8988T (cell line): Measurements from ENCODE around the gene LIN37.
"Not testable (repeated sequence)": the region's sequence is repeated elsewhere in the genome, so short reads cannot be mapped to it uniquely, and the experiment has no call there.

Experiments used
- DNase-seq: peaks from one replicate; pipeline ENCODE4 v3.0.0; 2011

Gene LIN37

DNA sequence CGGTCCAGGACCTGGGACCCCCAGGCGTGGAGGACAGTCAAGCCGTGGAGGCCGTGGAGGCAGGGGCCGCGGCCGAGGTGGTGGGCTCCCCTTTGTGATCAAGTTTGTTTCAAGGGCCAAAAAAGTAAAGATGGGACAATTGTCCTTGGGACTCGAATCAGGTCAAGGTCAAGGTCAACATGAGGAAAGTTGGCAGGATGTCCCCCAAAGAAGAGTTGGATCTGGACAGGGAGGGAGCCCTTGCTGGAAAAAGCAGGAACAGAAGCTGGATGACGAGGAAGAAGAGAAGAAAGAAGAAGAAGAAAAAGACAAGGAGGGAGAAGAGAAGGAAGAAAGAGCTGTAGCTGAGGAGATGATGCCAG, 28.2 kb upstream of the LIN37 start:
- no peak for DNase-seq

DNA sequence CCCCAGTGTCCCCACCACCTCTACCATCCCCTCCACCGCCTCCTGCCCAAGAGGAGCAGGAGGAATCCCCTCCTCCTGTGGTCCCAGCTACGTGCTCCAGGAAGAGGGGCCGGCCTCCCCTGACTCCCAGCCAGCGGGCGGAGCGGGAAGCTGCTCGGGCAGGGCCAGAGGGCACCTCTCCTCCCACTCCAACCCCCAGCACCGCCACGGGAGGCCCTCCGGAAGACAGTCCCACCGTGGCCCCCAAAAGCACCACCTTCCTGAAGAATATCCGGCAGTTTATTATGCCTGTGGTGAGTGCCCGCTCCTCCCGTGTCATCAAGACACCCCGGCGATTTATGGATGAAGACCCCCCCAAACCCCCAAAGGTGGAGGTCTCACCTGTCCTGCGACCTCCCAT, 27.7 kb upstream of the LIN37 start:
- no peak for DNase-seq

DNA sequence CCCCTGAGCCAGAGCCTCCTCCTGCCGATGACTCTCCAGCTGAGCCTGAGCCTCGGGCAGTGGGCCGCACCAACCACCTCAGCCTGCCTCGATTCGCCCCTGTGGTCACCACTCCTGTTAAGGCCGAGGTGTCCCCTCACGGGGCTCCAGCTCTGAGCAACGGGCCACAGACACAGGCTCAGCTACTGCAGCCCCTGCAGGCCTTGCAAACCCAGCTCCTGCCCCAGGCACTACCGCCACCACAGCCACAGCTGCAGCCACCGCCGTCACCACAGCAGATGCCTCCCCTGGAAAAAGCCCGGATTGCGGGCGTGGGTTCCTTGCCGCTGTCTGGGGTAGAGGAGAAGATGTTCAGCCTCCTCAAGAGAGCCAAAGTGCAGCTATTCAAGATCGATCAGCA, 27.0 kb upstream of the LIN37 start:
- DNase-seq: no peak

DNA sequence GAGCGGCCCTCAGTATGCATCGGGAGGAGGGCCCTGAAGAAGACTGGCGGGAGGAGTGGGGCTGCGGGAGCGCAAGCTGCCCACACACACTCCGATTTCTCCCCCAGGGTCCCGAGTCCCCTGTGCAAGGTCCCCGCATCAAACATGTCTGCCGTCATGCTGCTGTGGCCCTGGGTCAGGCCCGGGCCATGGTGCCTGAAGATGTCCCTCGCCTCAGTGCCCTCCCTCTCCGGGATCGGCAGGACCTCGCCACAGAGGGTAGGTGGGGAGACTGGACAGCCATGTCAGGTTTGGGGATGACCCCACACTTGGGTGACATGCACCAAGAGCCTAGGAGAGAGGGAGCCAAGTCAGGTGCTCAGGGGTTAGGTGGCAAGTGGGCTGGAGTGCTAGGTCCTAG, 25.9 kb upstream of the LIN37 start:
- DNase-seq: no peak

DNA sequence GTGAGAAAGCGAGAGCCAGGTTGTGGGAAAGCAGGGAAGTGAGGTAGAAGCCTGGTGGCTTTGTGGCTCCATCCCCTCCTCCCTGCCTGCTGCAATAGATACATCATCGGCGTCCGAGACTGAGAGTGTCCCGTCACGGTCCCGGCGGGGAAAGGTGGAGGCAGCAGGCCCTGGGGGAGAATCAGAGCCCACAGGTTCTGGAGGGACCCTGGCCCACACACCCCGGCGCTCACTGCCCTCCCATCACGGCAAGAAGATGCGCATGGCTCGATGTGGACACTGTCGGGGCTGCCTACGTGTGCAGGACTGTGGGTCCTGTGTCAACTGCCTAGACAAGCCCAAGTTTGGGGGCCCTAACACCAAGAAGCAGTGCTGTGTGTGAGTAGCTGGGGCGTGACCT, 25.5 kb upstream of the LIN37 start:
- DNase-seq: no peak

DNA sequence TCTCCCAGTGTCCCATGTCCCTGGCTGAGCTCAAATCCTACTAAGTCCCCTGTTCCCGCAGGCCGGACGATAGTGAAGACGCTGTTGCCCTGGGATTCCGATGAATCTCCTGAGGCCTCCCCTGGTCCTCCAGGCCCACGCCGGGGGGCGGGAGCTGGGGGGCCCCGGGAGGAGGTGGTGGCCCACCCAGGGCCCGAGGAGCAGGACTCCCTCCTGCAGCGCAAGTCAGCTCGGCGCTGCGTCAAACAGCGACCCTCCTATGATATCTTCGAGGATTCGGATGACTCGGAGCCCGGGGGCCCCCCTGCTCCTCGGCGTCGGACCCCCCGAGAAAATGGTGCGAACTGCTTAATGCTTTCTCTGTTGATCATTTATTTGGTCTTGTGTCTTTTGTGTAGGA, 24.7 kb upstream of the LIN37 start:
- no peak for DNase-seq

DNA sequence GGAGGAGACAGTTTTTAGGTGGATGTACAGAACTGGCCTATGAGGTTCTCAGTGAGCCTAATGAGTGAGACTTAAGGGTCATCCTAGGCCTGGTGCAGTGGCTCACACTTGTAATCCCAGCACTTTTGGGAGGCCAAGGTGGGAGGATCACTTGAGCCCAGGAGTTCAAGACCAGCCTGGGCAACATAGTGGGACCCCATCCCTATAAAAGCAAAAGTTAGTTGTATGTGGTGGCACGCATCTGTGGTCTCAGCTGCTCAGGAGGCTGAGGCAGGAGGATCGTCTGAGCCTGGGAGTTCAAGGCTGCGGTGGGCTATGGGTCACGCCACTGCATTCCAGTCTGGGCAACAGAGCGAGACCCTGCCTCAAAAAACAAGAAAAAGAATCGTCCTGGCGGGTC, 24.2 kb upstream of the LIN37 start:
- not testable (repeated sequence) for DNase-seq

DNA sequence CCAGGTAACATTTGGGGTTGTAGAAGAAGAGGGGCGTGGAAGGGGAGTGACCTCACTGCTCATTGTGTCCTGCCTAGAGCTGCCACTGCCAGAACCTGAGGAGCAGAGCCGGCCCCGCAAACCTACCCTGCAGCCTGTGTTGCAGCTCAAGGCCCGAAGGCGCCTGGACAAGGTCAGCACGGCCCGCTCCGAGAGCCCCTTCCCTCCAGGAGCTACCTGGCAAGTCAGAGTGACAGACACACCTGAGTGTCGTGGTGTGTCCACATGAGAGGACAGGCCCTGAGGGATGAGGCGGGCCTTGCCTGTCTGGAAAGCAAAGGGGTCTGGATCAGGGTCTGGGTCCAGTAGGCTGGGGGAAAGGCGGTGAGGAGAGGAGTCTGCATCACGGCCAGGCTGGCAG, 23.8 kb upstream of the LIN37 start:
- no peak for DNase-seq

DNA sequence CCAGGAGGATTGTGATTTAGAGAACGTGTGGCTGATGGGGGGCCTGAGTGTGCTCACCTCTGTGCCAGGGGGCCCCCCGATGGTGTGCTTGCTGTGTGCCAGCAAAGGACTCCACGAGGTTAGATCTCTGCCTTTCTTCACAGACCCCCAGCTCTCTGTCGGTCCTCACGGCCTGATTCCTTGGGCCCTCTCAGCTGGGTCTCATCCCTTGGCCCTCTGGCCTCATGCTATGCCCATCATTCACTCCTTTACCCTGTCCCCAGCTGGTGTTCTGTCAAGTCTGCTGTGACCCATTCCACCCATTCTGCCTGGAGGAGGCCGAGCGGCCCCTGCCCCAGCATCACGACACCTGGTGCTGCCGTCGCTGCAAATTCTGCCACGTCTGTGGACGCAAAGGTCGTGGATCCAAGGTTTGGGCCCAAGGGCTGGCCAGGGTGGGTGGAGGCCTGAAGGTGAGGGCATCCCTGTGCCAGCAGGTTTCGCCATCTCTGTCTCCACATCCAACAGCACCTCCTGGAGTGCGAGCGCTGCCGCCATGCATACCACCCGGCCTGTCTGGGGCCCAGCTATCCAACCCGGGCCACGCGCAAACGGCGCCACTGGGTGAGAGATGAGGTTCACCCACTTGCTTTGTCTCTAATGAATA, 23.0 kb upstream of the LIN37 start:
- no peak for DNase-seq

DNA sequence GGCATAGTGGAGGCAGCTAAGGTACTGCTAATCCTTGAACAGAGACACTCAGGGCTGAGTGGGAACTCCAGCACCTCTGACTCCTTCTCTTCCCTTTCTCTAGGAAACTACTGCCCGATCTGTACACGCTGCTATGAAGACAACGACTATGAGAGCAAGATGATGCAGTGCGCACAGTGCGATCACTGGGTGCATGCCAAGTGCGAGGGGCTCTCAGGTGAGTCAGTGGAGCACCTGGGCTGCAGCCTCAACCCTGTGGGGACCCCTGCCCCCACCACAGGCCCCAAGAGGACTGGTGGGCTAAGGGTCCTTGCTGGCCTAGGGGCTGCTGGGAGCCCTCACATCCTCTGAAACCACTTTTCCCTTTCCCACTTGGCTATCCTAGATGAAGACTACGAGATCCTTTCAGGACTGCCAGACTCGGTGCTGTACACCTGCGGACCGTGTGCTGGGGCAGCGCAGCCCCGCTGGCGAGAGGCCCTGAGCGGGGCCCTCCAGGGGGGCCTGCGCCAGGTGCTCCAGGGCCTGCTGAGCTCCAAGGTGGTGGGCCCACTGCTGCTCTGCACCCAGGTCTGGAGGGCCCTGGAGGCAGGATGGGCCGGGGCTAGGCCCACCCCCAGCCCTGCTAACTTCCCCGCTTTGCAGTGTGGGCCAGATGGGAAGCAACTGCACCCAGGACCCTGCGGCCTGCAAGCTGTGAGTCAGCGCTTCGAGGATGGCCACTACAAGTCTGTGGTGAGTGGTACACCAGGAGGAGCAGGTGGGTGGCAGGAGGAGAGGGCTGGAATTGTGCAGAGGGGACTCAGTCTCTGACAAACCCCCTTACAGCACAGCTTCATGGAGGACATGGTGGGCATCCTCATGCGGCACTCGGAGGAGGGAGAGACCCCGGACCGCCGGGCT, 21.1 kb upstream of the LIN37 start:
- DNase-seq: no peak

DNA sequence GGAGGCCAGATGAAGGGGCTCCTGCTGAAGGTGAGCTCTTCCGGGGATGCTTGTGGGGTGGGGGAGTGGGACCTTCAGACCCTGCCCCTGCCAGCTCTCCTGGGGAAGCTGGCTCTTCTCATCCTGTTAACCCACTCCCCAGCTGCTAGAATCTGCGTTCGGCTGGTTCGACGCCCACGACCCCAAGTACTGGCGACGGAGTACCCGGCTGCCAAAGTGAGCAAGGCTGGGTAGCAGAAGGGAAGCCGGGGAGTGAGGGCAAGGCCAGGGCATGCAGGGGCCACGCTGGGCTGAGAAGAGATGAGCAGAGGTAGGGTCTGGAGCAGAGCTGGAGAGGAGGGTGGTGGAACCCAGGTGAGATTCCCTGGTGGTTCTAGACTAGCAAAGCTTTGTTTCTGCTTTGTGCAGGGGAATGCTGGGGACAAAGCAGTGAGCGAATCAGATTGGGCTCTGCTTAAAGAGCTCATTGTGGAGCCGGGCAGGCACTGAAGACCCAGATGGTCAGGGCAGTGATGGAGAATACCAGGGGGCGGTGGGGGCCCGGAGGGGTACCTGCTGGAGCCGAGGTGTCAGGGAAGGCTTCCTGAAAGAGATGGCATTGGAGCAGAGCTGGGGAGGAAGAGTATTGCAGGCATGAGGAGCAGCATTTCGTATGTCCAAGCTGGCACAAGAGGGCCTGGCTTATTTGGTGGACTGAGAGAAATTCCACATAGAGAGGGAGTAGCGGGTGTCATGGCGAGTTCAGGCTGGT, 20.2 kb upstream of the LIN37 start:
- DNase-seq: no peak

DNA sequence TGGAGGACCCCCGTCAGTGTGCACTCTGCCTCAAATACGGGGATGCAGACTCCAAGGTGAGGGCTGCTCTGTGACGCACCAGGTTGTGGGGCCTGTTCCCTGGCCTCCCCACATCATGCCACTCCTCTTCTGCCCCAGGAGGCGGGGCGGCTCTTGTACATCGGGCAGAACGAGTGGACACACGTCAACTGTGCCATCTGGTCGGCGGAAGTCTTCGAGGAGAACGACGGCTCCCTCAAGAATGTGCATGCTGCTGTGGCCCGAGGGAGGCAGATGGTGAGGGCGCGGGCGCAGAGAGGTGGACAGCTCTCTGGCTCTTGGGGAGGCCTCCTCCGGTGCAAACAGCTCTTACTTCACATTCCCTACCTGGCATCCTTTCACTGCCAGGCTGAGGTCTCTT, 19.4 kb upstream of the LIN37 start:
- no peak for DNase-seq

DNA sequence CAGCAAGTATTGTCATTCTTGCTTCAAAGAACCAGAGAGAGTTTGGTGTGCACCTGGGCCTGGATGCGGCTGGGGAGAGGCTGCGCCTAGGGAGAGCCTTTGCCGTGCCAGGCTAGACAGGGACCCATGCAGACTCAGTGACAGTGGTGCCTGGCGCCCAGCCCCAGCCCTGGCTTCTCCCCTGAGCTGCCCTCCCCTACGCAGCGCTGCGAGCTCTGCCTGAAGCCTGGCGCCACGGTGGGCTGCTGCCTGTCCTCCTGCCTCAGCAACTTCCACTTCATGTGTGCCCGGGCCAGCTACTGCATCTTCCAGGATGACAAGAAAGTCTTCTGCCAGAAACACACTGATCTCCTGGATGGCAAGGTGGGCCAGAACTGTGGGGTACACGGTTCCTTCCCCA, 18.6 kb upstream of the LIN37 start:
- DNase-seq: no peak

DNA sequence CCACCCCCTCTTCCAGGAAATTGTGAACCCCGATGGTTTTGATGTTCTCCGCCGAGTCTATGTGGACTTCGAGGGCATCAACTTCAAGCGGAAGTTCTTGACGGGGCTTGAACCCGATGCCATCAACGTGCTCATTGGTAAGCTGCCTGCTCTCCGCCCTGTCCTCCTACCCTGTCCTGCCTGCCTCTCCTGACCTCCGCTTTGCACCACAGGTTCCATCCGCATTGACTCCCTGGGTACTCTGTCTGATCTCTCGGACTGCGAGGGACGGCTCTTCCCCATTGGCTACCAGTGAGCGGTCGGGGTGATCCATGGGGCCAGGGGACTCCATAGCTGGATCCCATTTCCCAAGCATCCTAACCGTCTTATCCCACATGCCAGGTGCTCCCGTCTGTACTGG, 18.1 kb upstream of the LIN37 start:
- DNase-seq: no peak

DNA sequence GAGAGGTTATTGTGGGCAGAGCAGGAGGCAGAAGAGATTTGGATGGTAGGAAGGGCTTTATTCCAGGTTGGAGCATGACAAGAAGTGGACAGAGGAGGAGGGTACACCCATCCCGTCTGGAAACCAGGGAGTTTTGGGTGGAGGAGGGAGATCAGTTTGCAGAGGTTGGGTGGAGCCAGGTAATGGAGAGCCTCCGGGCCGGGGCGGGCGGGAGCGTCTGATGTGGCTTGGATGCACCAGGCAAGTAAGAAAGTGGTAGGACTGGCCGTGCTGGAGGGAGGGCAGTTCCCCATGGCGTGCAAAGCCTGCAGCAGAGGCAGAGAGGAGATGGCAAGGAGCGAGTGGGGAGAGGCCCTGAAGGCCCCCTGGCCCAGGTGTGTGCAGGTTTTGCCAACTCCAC, 17.0 kb upstream of the LIN37 start:
- no peak for DNase-seq

DNA sequence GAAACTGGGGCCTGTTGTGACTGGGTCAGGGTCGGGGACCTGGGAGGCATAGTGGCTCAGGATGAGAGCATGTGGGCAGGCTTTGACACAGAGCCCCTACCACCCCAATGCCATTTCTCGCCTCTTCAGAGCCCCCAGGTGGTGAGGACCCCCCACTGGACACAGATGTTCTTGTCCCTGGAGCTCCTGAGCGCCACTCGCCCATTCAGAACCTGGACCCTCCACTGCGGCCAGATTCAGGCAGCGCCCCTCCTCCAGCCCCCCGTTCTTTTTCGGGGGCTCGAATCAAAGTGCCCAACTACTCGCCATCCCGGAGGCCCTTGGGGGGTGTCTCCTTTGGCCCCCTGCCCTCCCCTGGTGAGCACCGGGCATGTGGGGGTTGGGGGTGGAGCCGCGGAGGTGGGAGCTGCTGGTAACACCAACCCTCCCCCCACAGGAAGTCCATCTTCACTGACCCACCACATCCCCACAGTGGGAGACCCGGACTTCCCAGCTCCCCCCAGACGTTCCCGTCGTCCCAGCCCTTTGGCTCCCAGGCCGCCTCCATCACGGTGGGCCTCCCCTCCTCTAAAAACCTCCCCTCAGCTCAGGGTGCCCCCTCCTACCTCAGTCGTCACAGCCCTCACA, 16.5 kb upstream of the LIN37 start:
- no peak for DNase-seq

DNA sequence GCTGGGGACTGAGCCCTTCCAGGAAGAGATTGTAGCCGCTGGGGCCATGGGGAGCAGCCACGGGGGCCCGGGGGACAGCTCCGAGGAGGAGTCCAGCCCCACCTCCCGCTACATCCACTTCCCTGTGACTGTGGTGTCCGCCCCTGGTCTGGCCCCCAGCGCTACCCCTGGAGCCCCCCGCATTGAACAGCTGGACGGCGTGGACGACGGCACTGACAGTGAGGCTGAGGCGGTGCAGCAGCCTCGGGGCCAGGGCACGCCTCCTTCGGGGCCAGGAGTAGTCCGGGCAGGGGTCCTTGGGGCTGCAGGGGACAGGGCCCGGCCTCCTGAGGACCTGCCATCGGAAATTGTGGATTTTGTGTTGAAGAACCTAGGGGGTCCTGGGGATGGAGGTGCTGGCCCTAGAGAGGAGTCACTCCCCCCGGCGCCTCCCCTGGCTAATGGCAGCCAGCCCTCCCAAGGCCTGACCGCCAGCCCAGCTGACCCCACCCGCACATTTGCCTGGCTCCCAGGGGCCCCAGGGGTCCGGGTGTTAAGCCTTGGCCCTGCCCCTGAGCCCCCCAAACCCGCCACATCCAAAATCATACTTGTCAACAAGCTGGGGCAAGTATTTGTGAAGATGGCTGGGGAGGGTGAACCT, 15.7 kb upstream of the LIN37 start:
- DNase-seq: no peak

DNA sequence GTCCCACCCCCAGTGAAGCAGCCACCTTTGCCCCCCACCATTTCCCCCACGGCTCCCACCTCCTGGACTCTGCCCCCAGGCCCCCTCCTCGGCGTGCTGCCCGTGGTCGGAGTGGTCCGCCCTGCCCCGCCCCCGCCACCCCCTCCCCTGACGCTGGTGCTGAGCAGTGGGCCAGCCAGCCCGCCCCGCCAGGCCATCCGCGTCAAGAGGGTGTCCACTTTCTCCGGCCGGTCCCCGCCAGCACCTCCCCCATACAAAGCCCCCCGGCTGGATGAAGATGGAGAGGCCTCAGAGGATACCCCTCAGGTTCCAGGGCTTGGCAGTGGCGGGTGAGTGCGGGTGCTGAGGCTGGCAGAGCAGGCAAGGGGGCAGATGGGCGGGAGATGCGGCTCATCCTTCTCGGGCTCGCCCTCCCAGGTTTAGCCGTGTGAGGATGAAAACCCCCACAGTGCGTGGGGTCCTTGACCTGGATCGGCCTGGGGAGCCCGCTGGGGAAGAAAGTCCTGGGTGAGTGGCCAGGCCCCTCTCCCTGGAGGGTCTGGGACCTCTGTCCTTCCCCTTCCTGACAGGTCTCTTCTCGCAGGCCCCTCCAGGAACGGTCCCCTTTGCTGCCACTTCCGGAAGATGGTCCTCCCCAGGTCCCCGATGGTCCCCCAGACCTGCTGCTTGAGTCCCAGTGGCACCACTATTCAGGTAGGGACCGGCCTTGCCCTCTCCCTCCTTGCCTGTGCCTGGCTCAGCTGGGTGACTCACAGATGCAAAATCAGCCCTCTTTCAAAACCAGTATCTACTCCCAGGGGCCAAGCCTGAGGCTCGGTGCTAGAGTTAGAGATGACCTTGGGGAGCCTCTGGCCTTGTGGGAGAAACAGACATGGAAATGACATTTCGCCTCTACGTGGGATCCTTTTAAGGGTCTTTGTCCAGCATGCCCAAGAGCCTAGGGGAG, 14.9 kb upstream of the LIN37 start:
- no peak for DNase-seq

DNA sequence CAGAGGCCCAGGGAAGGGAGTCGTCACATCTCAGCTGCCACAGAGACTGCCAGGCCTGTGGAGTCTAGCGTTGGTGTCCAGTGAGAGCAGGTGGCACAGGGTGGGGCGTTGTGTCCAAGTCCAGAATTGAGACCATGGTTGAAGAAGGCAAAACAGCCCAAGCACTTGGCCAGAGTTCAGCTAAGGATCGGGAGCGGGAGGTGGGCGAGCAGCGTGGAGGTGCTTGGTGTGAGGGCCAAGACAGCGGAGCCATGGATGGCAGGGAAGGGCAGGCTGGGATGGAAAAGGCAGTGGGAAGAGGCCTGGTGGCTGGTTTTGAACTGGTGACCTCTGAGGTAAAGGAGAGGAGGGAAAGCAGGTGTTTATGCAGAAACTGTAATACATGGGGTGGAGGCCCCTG, 14.1 kb upstream of the LIN37 start:
- no peak for DNase-seq

DNA sequence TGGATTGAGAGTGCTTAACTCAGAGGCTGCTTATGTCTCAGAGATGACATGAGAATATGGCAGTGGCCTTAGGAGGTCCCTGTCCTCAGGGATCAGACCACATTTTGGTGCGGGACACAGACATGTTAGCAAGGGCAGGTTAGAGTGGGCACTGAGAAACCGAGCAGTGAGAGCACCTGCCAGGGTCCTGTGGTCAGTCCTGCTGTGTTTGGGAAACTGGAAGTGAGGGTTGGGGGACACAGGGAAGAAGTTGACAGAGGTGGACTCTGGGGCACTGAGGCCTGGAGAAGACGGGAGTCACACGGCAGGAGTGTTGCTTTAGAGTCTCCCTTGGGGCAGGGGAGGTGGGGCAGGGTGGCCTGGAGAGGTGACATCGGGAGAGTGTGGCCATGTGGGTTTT, 13.5 kb upstream of the LIN37 start:
- no peak for DNase-seq

DNA sequence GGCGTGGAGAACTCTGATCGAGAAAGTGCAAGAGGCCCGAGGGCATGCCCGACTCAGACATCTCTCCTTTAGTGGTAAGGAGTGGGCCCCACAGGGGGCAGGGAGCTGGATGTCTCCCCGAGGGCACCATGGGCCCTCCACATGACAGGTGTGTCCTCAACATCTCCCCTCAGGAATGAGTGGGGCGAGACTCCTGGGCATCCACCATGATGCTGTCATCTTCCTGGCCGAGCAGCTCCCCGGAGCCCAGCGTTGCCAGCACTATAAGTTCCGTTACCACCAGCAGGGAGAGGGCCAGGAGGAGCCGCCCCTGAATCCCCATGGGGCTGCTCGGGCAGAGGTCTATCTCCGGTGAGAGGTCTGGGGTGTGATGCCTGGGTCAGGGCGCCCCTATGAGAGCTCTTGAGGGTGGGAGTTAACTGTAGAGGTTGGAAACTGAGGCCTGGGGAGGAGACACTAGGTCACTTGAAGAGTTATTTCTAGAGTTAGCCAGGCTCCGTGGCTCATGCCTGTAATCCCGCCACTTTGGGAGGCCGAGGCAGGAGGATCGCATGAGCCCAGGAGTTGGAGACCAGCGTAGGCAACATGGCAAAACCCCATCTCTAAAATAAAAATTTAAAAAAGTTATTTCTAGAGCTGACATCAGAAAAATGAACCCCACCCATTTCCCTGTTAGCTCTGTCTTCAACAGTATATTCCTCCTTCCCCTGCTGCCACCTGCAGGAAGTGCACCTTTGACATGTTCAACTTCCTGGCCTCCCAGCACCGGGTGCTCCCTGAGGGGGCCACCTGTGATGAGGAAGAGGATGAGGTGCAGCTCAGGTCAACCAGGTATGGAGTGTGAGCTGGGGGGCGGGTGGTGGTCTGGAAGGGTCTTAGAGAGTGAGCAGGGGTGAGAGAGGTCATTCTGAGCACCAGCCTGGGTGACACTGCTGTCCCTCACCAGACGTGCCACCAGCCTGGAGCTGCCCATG, 11.2 kb upstream of the LIN37 start:
- no peak for DNase-seq
